ENCODE measurements around the gene CSNK1D.

GRCh38 chr17:82214012-82214628 lies 59.4 kb downstream of the CSNK1D start:
- TF ChIP-seq EZH2 (IDR thresholded peaks at IDR 0.05; ENCODE audit: borderline replicate concordance, low read length) (no peak), CTCF (conservative IDR thresholded peaks at IDR 0.05 in 1 of 2, IDR thresholded peaks at IDR 0.05 in 1 of 2; ENCODE audit: extremely low read depth in 1 of 2, insufficient read depth in 1 of 2, low read depth in 1 of 2, low read length in 2 of 2) (no peak)
